Mucosa of rectum (tissue), 2 donors: Measurements from ENCODE around the gene CCDC201.

Source experiments
- H3K27ac ChIP-seq, 2 donors: one replicate each; pipeline ENCODE4 v1.7.0; 2013; ENCODE audit warnings: inconsistent platforms in 2 of 2, low read depth in 2 of 2, low read length in 2 of 2
- H3K27me3 ChIP-seq, 2 donors: one replicate each; pipeline ENCODE4 v1.7.0; 2013; ENCODE audit warnings: low read length in 2 of 2; ENCODE audit not compliant: control insufficient read depth in 2 of 2, insufficient read depth in 2 of 2
- H3K36me3 ChIP-seq, 2 donors: one replicate each; pipeline ENCODE4 v1.7.0; 2013; ENCODE audit warnings: low read length in 2 of 2; ENCODE audit not compliant: control insufficient read depth in 2 of 2, insufficient read depth in 2 of 2
- H3K4me1 ChIP-seq, 2 donors: one replicate each; pipeline ENCODE4 v1.7.0; 2013; ENCODE audit warnings: low read length in 2 of 2, mild to moderate bottlenecking in 1 of 2; ENCODE audit not compliant: control insufficient read depth in 2 of 2, insufficient read depth in 2 of 2
- H3K4me3 ChIP-seq, 2 donors: one replicate each; pipeline ENCODE4 v1.7.0; 2013; ENCODE audit warnings: low read length in 2 of 2
- H3K9ac ChIP-seq, 2 donors: one replicate each; pipeline ENCODE4 v1.7.0; 2013; ENCODE audit warnings: low read length in 2 of 2, low read depth in 1 of 2, mild to moderate bottlenecking in 1 of 2
- H3K9me3 ChIP-seq, 2 donors: one replicate each; pipeline ENCODE4 v1.7.0; 2013; ENCODE audit warnings: low read length in 2 of 2; ENCODE audit not compliant: control insufficient read depth in 2 of 2
- donor health status: healthy.
- donor health status: Normal muscosa, but diverticular disease.

CCDC201 gene

DNA sequence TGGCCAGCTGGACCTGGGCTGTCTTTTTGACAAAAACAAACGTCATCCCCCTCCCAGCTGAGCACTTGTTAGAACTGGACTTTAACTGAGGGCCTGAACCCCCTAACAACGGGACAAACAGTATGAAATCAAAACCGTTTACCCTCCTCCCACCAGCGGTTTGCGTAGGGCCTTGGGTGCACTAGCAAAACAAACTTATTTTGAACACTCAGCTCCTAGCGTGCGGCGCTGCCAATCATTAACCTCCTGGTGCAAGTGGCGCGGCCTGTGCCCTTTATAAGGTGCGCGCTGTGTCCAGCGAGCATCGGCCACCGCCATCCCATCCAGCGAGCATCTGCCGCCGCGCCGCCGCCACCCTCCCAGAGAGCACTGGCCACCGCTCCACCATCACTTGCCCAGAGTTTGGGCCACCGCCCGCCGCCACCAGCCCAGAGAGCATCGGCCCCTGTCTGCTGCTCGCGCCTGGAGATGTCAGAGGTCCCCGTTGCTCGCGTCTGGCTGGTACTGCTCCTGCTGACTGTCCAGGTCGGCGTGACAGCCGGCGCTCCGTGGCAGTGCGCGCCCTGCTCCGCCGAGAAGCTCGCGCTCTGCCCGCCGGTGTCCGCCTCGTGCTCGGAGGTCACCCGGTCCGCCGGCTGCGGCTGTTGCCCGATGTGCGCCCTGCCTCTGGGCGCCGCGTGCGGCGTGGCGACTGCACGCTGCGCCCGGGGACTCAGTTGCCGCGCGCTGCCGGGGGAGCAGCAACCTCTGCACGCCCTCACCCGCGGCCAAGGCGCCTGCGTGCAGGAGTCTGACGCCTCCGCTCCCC, 15.5 kb upstream of the CCDC201 start, which contains the start of gene IGFBP1:
IGFBP1 (plus strand) TSS at position 304 of the 808 bp plus-strand sequence; CDS start at position 469, 165 bp downstream.
- H3K36me3 ChIP-seq: no peaks in the 10 kb centered on the region
- H3K4me3 ChIP-seq: no peak within 1 kb of the TSS
- H3K4me1 ChIP-seq: no peaks in the 10 kb centered on the region
- H3K9ac ChIP-seq: no peak within 1 kb of the TSS
- H3K27me3 ChIP-seq: peaks cover 23 to 26% of the 10 kb centered on the region in 2 donors
- H3K27ac ChIP-seq: no peak within 1 kb of the TSS
- no peaks in the 10 kb centered on the region for H3K9me3 ChIP-seq

DNA sequence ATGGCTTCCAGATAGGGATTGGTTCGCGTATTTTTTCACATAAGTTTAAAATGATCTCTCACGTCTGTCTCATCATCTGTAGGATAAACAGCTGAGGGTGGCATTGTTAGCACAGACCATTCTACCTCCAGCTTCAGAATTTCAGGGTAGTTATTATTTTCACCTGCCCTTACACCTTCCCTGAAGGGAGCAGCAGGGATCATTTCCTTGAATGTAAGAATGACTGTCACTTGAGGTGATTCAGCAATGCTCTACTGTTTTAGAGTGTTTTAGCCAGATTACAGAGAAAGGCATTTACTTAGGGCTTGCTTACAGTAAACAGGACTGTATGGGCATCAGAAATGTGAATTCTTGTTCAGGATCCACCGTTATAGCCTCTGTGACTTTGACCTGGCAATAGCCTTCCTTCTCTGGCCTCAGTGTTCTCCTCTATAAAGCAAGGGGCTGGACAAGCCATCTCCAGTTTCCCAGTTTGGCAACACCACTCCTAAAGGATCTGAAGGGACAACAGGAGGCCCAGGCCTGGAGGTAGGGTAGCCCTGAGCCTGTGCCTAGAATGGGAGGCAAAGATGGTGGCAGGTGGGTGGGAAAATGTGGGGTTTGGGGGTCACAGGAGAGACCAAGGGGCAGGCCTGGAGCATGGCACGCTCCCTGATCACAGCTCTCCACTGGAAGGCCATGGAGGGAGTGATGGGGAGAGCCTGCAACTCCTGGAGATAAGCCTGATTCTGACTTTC, 14.2 kb upstream of the CCDC201 start:
- H3K9ac ChIP-seq: no peak overlapping the region
- H3K27me3 ChIP-seq: peaks cover 23% of the 10 kb centered on the region in 2 donors
- H3K4me1 ChIP-seq: no peaks in the 10 kb centered on the region
- H3K36me3 ChIP-seq: no peaks in the 10 kb centered on the region
- H3K9me3 ChIP-seq: no peaks in the 10 kb centered on the region
- H3K27ac ChIP-seq: no peak overlapping the region
- H3K4me3 ChIP-seq: no peak overlapping the region

DNA sequence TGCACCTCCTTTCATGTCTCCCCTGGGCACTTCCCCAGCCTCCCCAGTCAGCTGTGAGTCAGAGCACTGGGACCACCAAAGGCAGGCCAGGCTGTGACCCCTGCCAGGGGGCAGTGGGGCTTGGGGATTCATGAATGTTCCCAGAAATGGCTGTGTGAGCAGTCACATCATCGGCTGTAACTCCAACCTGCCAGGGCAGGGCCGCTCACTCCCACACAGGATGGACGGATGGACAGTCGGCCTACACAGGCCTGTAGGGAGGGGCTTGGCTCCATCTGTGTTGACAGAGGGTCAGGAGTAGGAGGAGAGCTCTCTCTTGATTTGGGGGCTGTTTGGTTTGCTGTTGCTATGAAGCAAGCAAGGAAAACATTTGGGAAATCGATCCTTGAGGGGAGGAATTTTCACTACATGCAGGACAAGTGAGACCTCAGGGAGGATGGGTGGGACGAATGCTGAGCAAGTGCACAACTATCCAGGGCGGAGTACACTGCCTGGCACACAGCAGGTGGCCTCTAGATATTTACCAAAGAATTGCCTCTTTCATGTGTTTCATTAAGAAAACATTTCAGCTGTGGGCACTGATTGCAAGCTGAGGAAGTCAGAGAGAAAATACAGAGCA, 12.5 kb upstream of the CCDC201 start:
- no peak overlapping the region for H3K9ac ChIP-seq
- no peaks in the 10 kb centered on the region for H3K4me1 ChIP-seq
- no peak overlapping the region for H3K4me3 ChIP-seq
- peaks cover 21 to 23% of the 10 kb centered on the region in 2 donors for H3K27me3 ChIP-seq
- H3K27ac ChIP-seq: no peak overlapping the region
- no peaks in the 10 kb centered on the region for H3K9me3 ChIP-seq
- no peaks in the 10 kb centered on the region for H3K36me3 ChIP-seq

DNA sequence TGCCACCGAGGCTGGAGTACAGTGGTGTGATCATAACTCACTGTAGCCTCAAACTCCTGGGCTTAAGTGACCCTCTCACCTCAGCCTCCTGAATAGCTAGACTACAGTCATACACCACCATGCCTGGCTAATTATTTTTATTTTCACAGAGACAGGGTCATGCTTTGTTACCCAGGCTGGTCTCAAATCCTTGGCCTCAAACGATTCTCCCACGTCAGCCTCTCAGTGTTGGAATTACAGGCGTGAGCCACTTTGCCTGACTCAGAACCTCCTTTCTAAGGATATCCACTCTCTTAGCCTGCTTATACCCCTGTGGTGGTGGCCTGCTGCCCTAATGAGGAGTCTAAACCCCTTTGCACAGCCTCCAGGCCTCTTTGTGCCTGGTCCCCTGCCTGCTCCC, 11.3 kb upstream of the CCDC201 start:
- Histone ChIP-seq H3K4me3 (no peak overlapping the region), H3K9me3 (no peaks in the 10 kb centered on the region), H3K9ac (no peak overlapping the region), H3K36me3 (no peaks in the 10 kb centered on the region), H3K27me3 (peaks cover 13 to 20% of the 10 kb centered on the region in 2 donors), H3K4me1 (no peaks in the 10 kb centered on the region), H3K27ac (no peak overlapping the region)

DNA sequence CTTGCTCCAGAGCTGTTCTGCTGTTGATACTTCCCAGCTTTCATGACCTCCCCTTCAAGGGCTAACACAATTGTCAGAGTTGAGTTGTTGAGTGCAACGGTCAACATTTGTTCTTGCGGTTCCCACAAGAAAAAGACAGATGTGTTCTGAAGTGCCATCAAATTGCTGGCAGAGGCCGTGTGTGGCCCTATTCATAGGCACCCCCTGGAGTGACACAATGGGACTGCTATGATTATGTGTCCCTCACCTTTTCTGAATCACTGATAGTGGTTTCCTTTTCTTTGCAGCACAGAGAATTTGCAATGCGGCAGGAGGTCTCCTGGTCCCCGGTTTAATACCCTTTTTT, 9.6 kb upstream of the CCDC201 start:
- Histone ChIP-seq H3K27ac (no peak overlapping the region), H3K27me3 (peaks cover 5 to 8% of the 10 kb centered on the region in 2 donors)

DNA sequence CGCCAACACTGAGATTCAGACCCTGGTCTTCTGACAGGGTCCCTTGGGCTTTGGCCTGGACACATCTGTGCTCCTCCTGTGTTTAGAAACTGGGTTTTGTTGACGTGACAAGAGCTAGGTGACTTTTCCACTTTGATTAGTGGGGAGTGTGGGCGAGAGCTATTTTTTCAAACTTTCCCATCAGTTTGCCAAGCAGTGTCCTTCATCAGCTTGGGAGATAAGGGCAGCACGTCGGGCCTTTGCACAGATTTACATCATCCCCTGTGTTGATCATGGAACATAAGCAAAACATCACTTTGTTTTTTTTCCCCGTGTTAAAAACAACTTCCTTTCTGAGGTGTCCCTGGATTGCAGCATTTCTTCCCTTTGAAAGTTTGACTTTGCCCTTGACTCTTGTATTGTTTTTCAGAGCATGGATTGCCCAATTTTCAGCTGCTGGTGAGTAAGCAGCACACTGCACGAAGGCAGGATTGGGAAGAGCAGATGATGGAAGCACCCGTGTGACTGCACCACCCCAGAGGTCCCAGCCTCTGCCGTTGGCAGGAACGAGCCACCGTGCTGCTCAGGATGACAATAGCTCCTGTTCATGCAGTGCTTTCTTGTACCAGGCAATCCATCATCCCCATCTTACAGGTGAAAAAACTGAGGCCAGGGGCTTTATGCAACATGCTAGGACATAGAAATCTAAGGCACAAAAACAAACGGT, 9.0 kb upstream of the CCDC201 start:
- Histone ChIP-seq H3K4me1 (no peaks in the 10 kb centered on the region), H3K27ac (no peak overlapping the region), H3K9me3 (no peaks in the 10 kb centered on the region), H3K4me3 (no peak overlapping the region), H3K27me3 (peaks cover 3 to 4% of the 10 kb centered on the region in 2 donors), H3K36me3 (no peaks in the 10 kb centered on the region), H3K9ac (no peak overlapping the region)

More for the DNA sequence above, 9.6 kb upstream of the CCDC201 start:
- no peak overlapping the region for H3K9ac ChIP-seq
- no peaks in the 10 kb centered on the region for H3K9me3 ChIP-seq
- H3K4me3 ChIP-seq: no peak overlapping the region
- no peaks in the 10 kb centered on the region for H3K4me1 ChIP-seq
- H3K36me3 ChIP-seq: no peaks in the 10 kb centered on the region

- H3K9ac ChIP-seq: no peak overlapping the region
- no peak overlapping the region for H3K27ac ChIP-seq
Measured at GRCh38 chr7:45881280-45881758, 8.4 kb upstream of the CCDC201 start.

DNA sequence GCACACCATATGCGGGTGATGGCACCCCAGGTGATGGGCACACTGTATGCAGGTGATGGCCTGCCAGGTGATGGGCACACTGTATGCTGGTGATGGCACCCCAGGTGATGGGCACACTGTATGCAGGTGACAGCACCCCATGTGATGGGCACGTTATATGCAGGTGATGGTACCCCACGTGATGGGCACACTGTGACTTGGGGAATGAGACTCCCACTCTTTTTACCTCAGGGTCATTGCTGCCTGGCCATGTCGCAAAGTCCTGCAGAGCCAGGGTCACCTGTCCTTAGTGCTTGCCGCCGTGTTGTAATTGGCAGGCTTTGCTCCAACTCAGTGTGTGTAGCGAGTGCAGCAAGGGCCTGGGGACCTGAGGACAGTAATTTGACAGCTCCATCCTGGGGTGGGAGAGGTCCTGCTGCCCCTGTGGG, 7.6 kb upstream of the CCDC201 start:
- no peak overlapping the region for H3K9ac ChIP-seq
- no peaks in the 10 kb centered on the region for H3K4me1 ChIP-seq
- H3K27ac ChIP-seq: no peak overlapping the region
- H3K9me3 ChIP-seq: no peaks in the 10 kb centered on the region
- H3K4me3 ChIP-seq: no peak overlapping the region
- H3K36me3 ChIP-seq: no peaks in the 10 kb centered on the region
- H3K27me3 ChIP-seq: no peaks in the 10 kb centered on the region

More at GRCh38 chr7:45881280-45881758, 8.4 kb upstream of the CCDC201 start:
- H3K4me3 ChIP-seq: no peak overlapping the region
- no peaks in the 10 kb centered on the region for H3K4me1 ChIP-seq
- H3K9me3 ChIP-seq: no peaks in the 10 kb centered on the region
- no peaks in the 10 kb centered on the region for H3K36me3 ChIP-seq
- peaks cover 0 to 1% of the 10 kb centered on the region in 2 donors for H3K27me3 ChIP-seq

GRCh38 chr7:45878457-45879144, 5.7 kb upstream of the CCDC201 start:
- Histone ChIP-seq H3K9me3 (no peaks in the 10 kb centered on the region), H3K4me3 (no peak overlapping the region), H3K9ac (no peak overlapping the region), H3K27me3 (no peaks in the 10 kb centered on the region), H3K36me3 (no peaks in the 10 kb centered on the region), H3K4me1 (no peaks in the 10 kb centered on the region), H3K27ac (no peak overlapping the region)
